Hindlimb muscle (tissue), 1 donor: ENCODE data around the gene MYO16. TPM values are rescaled to one million over a fixed set of nuclear protein-coding genes. Genes with fewer than 3 reads are reported as not detected.

Source experiments
- DNase-seq: peaks from one replicate; pipeline ENCODE4 v3.0.0-alpha.2; 2013
- polyA plus RNA-seq: library from polyadenylated mRNA; unstranded; fragments of 120-200 nt; gene quantifications from one replicate; pipeline ENCODE4 v1.2.1, GENCODE V29; 2013; ENCODE audit not compliant: insufficient read length

MYO16 gene
- polyA plus RNA-seq, 1 donor: 27.9 TPM

GRCh38 chr13:108940121-108940520, 310.7 kb downstream of the MYO16 start:
- no peak for DNase-seq

DNA sequence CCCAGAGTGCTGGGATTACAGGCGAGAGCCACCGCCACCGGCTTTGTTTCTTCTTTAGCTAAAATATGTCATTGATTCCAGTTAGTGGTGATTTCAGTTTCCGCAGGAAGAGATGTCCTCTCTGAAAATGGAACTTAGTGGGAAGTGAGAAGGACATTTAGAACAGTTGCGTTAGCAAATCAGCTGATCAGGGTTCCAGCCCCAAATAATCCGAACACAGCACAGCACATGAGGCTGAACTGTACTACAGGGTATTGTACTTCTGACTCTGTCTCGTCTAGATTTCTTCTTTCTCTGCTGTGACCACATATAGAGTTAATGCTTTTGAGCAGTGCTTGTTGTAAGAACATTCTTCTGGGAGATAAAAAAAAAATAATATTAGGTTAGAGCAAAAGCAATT, 314.4 kb downstream of the MYO16 start:
- DNase-seq: no peak

DNA sequence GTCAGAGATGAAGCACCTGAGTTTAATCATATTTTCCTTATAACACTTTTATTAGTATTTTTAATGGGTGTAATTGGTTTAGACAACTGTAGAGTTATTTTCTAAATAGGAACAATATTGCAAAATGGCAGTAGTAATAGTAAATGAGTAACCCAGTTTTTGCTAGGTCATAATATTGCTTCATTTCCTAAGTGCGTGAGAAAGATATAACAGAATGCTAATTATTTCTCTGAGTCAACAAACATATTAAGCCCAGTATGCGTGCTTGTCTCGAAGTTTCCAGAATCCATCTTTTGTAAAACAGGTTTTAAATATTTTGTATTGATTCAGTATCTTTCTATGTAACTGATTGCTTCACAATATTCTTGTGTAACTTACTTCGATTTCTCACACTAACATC, 315.3 kb downstream of the MYO16 start:
- no peak for DNase-seq

- DNase-seq: peak; percentile 80
Observed at GRCh38 chr13:108947551-108948030, 318.2 kb downstream of the MYO16 start.

DNA sequence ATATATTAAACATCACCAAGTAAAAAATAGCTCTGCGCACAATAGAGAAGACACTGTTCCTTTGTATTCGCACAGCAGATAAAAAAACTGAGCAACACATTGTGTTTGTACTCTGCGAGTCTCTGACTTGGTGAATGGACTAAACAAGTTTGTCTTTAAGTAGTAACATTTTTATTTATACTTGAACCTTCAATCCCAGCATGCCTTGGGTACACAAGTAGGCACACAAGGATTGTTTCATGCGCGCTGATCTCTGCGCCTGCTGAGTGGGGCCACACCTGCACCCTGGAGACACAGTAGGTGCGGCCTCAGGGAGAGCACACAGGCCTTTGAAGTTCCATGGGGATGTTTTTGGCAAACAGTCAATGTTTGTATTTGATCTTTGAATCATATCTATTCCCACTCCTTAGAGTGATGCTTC, 318.9 kb downstream of the MYO16 start:
- DNase-seq: no peak

DNA sequence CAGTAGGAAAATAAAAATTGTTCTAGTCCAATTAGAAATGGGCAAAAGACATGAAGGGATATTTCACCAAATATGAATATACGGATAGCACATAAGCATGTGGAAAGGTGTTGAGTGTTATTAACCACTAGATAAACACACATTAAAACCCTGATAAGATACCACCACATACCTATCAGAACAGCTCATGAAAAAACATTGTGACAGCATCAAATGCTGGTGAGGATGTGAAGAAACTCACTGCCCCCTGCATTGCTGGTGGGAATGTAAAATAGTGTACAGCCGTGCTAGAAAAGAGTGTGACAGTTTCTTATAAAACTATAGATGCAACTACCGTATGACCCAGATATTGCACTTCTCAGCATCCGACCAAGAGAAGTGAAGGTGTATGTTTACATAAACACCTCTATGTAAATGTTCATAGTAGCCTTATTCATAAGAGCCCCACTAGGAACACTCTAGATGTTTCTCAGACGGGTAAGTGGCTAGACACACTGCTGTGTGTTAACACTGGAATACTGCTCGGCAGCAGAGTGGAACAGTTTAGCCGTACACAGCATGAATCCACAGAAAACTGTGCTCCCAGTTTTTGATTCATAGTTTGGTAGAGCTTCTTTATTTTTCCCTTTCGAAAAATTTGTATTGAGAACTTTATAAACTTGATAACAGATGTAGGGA, 321.1 kb downstream of the MYO16 start:
- DNase-seq: no peak

- DNase-seq: no peak
Observed at GRCh38 chr13:108955741-108956140, 326.3 kb downstream of the MYO16 start.

GRCh38 chr13:108957369-108958012, 328.1 kb downstream of the MYO16 start:
- no peak for DNase-seq

DNA sequence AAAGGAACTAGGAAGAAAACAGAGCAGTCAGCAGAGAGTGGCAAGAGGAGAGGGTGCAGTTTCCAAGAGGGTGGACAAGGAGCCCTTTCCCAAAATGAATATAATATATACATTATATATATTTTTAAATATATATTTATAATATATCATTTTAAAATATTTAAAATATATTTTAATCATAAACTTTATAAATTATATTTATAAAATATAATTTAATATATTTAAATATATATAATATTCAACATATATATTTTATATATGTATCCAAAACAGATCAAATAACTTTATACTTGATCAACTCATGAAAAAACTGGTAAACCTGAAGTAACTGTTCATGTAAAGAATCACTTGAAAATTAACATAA, 328.6 kb downstream of the MYO16 start:
- no peak for DNase-seq

DNA sequence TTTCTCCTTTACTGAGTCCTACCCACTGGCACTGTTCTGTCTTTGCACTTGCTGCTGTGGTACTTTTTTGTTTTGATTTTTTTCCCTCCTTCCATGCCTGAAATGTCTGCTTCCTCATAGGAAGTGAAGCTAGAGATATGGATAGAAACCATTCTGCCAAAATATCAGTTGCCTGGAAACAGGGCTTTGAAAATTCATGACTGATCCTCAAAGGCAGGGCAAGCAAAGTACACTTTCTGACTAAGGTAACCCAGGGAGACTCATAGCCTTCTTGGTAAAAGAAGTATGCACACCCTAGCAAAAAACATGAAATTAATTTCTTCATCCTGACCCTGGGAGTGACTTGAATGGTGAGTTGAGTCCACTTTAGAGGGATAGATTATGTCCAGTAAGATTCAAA, 329.8 kb downstream of the MYO16 start:
- no peak for DNase-seq

DNA sequence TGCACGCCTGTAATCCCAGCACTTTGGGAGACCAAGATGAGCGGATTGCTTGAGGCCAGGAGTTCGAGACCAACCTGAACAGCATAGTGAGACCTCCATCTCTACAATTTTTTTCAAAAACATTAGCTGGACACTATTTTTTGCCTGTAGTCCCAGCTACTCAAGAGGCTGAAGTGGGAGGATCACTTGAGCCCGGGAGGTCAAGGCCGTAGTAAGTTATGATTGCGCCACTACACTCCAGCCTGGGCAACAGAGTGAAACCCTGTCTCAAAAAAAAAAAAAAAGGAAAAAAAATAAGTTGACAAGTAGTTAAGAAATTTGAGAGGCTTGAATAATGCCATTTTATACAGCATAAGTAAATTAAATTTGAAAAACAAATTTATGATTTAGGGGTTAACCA, 330.6 kb downstream of the MYO16 start:
- DNase-seq: no peak

- peak; percentile 31 for DNase-seq
Observed at GRCh38 chr13:108961542-108962125, 332.2 kb downstream of the MYO16 start.

GRCh38 chr13:108962654-108963053, 333.2 kb downstream of the MYO16 start:
- DNase-seq: no peak

- no peak for DNase-seq
Observed at GRCh38 chr13:108963276-108963810, 333.9 kb downstream of the MYO16 start.

GRCh38 chr13:108963846-108964600, 334.6 kb downstream of the MYO16 start:
- no peak for DNase-seq

DNA sequence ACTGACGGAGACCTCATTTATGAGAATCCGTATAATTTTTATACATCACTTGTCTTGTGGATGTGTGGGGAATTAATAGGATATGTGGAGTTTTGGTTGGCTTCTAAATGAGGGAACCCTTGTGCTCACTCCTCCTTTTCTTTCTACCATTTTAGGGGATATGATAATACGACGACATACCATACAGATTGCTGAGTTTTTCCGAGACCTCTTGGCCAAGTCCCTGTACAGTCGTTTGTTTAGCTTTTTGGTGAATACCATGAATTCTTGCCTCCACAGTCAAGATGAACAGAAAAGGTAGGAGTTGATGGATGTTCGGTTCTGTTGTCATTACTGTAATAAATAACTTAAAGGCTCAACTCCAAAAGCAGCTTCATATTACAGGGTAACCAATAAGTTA, 335.2 kb downstream of the MYO16 start:
- no peak for DNase-seq

DNA sequence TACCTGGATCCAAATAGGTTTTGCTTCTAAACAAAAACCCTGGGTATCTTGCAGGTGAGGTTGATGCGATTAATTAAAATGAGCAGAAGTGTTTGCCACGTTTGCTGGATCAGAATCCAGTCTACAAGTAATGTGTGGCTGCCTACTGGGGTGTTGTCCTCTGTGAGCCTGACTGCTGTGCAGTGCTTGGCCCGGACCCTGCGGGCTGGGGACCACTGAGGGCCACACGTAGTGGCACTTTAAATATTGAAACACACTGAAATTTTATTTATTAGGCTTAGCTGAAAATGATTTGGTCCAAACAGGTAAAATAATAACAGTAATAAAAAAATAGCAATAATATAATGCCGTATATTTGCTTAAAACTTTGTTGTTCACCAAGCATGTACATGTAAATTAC, 338.0 kb downstream of the MYO16 start:
- no peak for DNase-seq

- no peak for DNase-seq
Observed at GRCh38 chr13:108968566-108968965, 339.2 kb downstream of the MYO16 start.

DNA sequence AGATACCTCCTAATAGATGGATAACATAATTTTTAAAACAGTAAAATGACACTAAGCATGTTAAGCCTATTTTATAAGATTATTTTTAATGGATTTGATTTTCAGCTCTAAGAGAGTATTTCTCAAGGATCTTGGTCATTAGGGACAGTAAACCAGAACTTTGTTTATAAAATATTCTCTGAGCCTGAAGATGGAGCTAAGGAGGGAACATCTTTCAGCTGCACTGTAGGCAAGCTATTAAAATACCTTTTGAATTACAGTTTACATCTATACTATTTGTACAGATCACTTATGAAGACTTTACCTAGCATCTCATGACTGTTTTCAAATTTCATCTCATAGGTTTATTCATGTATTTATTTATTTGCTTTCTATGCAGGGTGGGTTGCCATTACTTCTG, 345.3 kb downstream of the MYO16 start:
- no peak for DNase-seq

- DNase-seq: peak; percentile 41
Observed at GRCh38 chr13:108980237-108980636, 350.8 kb downstream of the MYO16 start.

DNA sequence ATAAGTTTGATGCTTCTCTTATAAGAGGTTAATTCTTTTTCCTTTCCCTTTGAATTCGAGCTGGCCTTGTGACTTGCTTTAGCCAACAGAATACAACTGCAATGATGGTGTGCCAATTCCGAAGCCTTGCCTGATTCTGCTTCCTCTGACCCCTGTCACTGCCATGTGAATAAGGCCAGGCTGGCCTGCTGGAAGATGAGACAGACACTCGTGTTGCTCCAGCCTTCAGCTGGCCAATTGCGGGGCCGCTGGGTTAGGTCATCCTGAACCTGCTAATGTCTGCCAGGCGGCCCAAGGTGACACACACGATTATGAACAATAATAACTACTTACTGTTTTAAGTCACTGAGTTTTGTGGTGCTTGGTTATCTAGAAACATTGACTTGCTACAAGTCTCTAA, 352.0 kb downstream of the MYO16 start:
- no peak for DNase-seq

GRCh38 chr13:108983273-108983672, 353.9 kb downstream of the MYO16 start:
- no peak for DNase-seq
